Right renal cortex interstitium (tissue), 3 donors: ENCODE results near the gene NLRP10. TPM values are rescaled to one million over a fixed set of nuclear protein-coding genes. Genes with fewer than 3 reads are reported as not detected.

Experiments used
- DNase-seq, 3 donors: peaks; one replicate each; pipeline ENCODE4 v3.0.0-alpha.2; 2013; ENCODE audit warnings: low read depth in 3 of 3, low spot score in 2 of 3
- polyA plus RNA-seq, 3 donors: library from polyadenylated mRNA; unstranded; fragments of 120-200 nt; gene quantifications; one replicate each; pipeline ENCODE4 v1.2.1, GENCODE V29; 2013; ENCODE audit not compliant: insufficient read length in 3 of 3

NLRP10 gene
- polyA plus RNA-seq, 3 donors, result not detected

GRCh38 chr11:7977232-7977917 is 12.1 kb upstream of the NLRP10 start:
- no peak for DNase-seq

GRCh38 chr11:7974668-7975067 is 9.4 kb upstream of the NLRP10 start:
- DNase-seq, result no peak

GRCh38 chr11:7973011-7973410 is 7.8 kb upstream of the NLRP10 start:
- DNase-seq, result no peak

- no peak for DNase-seq
These were observed 6.6 kb upstream of the NLRP10 start for GRCh38 chr11:7971846-7972245.

GRCh38 chr11:7969756-7970646 is 4.8 kb upstream of the NLRP10 start:
- DNase-seq, result no peak

GRCh38 chr11:7968686-7969085 is 3.4 kb upstream of the NLRP10 start:
- DNase-seq, result no peak

- DNase-seq, result no peak
These were observed 2.6 kb upstream of the NLRP10 start for GRCh38 chr11:7967826-7968225.

GRCh38 chr11:7967097-7967496 is 1.9 kb upstream of the NLRP10 start:
- DNase-seq, result no peak

GRCh38 chr11:7964873-7965272 is 374 bp downstream of the NLRP10 start:
- DNase-seq, result no peak

GRCh38 chr11:7964261-7964660 is 986 bp downstream of the NLRP10 start:
- no peak for DNase-seq

- DNase-seq, result no peak
These were observed 10.1 kb downstream of the NLRP10 start for GRCh38 chr11:7955191-7955590.

- no peak for DNase-seq
These were observed 15.3 kb downstream of the NLRP10 start for GRCh38 chr11:7949934-7950333.

- DNase-seq, result no peak
These were observed 21.1 kb downstream of the NLRP10 start for GRCh38 chr11:7944123-7944522.

- no peak for DNase-seq
These were observed 23.6 kb downstream of the NLRP10 start, which contains the start of gene OR10A3 for GRCh38 chr11:7941608-7942007. Gene OR10A3 (minus strand): TSS chr11:7941708. CDS start chr11:7939520, 2,188 bp downstream.

GRCh38 chr11:7941146-7941545 is 24.1 kb downstream of the NLRP10 start:
- no peak for DNase-seq

GRCh38 chr11:7936615-7937014 is 28.6 kb downstream of the NLRP10 start:
- DNase-seq, result no peak

GRCh38 chr11:7931168-7931567 is 34.1 kb downstream of the NLRP10 start, which contains the start of gene OR10A6:
Gene OR10A6 (minus strand): TSS chr11:7931268. CDS start chr11:7928662, 2,606 bp downstream.
- no peak for DNase-seq

GRCh38 chr11:7927635-7928034 is 37.6 kb downstream of the NLRP10 start:
- no peak for DNase-seq

GRCh38 chr11:7924536-7924935 is 40.7 kb downstream of the NLRP10 start:
- no peak for DNase-seq

GRCh38 chr11:7918141-7918540 is 47.1 kb downstream of the NLRP10 start:
- no peak for DNase-seq
